Gastrocnemius medialis (tissue), 4 donors: Measurements from ENCODE around the gene ESPNL. TPM values are rescaled to one million over a fixed set of nuclear protein-coding genes. Genes with fewer than 3 reads are reported as not detected.

Source experiments
- ATAC-seq, 2 donors: fragments of 150-250 bp; one replicate each; pipeline ENCODE4 v1.9.1; 2016
- DNase-seq, 2 donors: peaks; one replicate each; pipeline ENCODE4 v3.0.0-alpha.2; 2019
- H3K27ac ChIP-seq, 4 donors: fragments of 200-600 bp; sonication (generic); 1 replicate in 1 of 4; 2 replicates in 3 of 4; pipeline ENCODE4 v1.5.1; 2016 to 2018; ENCODE audit warnings: mild to moderate bottlenecking in 2 of 4, moderate library complexity in 1 of 4
- H3K27me3 ChIP-seq, 3 donors: fragments of 200-600 bp; sonication (generic) in 2 of 3; 1 replicate in 1 of 3; 2 replicates in 2 of 3; pipeline versions ENCODE4 v1.5.1 to v1.6.0; 2016 to 2019; ENCODE audit warnings: mild to moderate bottlenecking in 1 of 3, moderate library complexity in 1 of 3
- H3K36me3 ChIP-seq, 2 donors: fragments of 200-600 bp; sonication (generic) in 1 of 2; one replicate each; pipeline ENCODE4 v1.5.1; 2017 to 2018
- H3K4me1 ChIP-seq, 2 donors: fragments of 200-600 bp; sonication (generic) in 1 of 2; one replicate each; pipeline ENCODE4 v1.5.1; 2016 to 2017; ENCODE audit warnings: mild to moderate bottlenecking in 2 of 2
- H3K4me3 ChIP-seq, 4 donors: fragments of 200-600 bp; sonication (generic) in 3 of 4; 1 replicate in 1 of 4; 2 replicates in 3 of 4; pipeline ENCODE4 v1.5.1; 2016 to 2019; ENCODE audit warnings: mild to moderate bottlenecking in 2 of 4
- H3K9me3 ChIP-seq, 3 donors: fragments of 200-600 bp; sonication (generic) in 2 of 3; 1 replicate in 1 of 3; 2 replicates in 2 of 3; pipeline ENCODE4 v1.5.1; 2016 to 2019
- POLR2A ChIP-seq, 2 donors: fragments of 450-650 bp; IDR thresholded peaks; one replicate each; pipeline ENCODE4 v1.6.1; 2017; ENCODE audit warnings: antibody characterized with exemption in 2 of 2, mild to moderate bottlenecking in 2 of 2, moderate library complexity in 2 of 2
- in situ Hi-C, 4 donors: fragments of 200-750 bp; cut with MboI; loops; one replicate each; pipeline versions ENCODE4 v1.15.0 to v1.8.0; 2017; ENCODE audit warnings: low sequenced_read_pairs in 4 of 4
- intact Hi-C: fragments of 100-400 bp; cut with DNase I; formaldehyde crosslinking; loops from one replicate; pipeline ENCODE4 v1.15.1; 2023; ENCODE audit warnings: low total_unique reads
- total RNA-seq, 4 donors: library from RNA; depleted of rRNA; stranded (reverse); fragments of >200 nt; gene quantifications; one replicate each; pipeline versions ENCODE4 v1.1.0 to v1.2.3, GENCODE V29; 2016
- TF ChIP-seq, protein P1 (sequence below), 5 experiments: fragments of 450-650 bp in 3 of 5; fragments of 200-600 bp in 2 of 5; sonication (generic) in 2 of 5; IDR thresholded peaks in 4 of 5; conservative IDR thresholded peaks in 1 of 5; 1 replicate in 4 of 5; 2 replicates in 1 of 5; pipeline ENCODE4 v1.5.1; 2016 to 2019; ENCODE audit warnings: antibody characterized with exemption in 5 of 5, mild to moderate bottlenecking in 3 of 5, moderate library complexity in 3 of 5

The ESPNL gene
- total RNA-seq, 4 donors from 2014 or later = 0.11 TPM; not detected in 3

DNA sequence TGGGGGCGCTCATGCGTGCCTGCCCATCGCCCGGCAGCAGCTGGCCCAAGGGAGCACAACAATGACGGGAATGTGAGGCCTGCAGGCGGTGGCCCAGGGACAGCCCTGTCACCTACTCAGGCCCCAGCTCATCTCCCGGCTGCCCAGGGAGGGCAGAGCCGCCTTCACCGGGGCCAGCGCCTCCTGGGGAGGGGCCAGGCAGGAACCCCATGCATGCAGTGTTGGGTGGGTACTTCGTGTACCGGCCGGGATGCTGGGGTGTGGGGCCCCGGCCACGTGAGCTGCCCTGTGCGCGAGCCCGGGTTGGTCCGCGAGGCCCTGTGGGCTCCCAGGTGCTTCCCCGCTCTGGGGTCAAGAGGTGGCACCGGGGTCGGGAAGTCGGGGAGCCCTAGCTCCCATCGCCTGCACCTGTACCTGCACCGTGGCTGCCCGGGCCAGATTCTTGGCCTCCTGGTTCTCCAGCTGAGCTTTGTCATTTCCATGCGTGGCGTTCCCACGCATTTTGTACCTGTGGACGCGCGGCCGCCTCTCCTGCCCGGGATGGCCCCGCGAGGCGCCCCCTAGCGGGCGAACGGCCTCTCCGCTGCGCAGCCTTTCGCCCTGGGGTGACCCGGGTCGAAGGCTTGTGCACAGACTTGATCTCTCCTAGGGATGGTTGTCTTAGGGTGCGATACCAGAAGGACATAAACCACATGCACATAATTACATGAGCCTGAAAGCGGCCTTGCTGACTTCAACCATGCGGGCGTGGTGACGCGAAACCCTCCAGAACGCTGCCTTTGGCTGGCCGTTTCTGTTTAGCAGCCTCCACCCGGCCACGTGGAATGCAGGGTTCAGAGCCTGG is 39.3 kb downstream of the ESPNL start:
- in situ Hi-C loops (no loop called here), intact Hi-C loops (loop anchor here (2.0 to 5.0 kb wide), 2 partner anchors 93 to 281 kb away; partner anchors contain the start of gene RAMP1)
- Histone ChIP-seq H3K36me3 (peaks cover 0 to 12% of the 10 kb centered on the region in 2 donors), H3K27me3 (no peaks in the 10 kb centered on the region), H3K4me1 (peaks cover 67 to 72% of the 10 kb centered on the region in 2 donors), H3K9me3 (no peaks in the 10 kb centered on the region), H3K4me3 (peak overlapping the region; percentile 56 to 89 (median 80)), H3K27ac (peak overlapping the region; percentile 91 to 100 (median 98))
- TF ChIP-seq POLR2A (IDR thresholded peaks at IDR 0.05) = no peak
- TF ChIP-seq, protein P1, sequence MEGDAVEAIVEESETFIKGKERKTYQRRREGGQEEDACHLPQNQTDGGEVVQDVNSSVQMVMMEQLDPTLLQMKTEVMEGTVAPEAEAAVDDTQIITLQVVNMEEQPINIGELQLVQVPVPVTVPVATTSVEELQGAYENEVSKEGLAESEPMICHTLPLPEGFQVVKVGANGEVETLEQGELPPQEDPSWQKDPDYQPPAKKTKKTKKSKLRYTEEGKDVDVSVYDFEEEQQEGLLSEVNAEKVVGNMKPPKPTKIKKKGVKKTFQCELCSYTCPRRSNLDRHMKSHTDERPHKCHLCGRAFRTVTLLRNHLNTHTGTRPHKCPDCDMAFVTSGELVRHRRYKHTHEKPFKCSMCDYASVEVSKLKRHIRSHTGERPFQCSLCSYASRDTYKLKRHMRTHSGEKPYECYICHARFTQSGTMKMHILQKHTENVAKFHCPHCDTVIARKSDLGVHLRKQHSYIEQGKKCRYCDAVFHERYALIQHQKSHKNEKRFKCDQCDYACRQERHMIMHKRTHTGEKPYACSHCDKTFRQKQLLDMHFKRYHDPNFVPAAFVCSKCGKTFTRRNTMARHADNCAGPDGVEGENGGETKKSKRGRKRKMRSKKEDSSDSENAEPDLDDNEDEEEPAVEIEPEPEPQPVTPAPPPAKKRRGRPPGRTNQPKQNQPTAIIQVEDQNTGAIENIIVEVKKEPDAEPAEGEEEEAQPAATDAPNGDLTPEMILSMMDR (IDR thresholded peaks at IDR 0.05 in 4 of 5, conservative IDR thresholded peaks at IDR 0.05 in 1 of 5) = peak; percentile 51 to 96 (median 89)
- DNase-seq (peak; percentile 38 to 65), ATAC-seq (peak; percentile 3)

DNA sequence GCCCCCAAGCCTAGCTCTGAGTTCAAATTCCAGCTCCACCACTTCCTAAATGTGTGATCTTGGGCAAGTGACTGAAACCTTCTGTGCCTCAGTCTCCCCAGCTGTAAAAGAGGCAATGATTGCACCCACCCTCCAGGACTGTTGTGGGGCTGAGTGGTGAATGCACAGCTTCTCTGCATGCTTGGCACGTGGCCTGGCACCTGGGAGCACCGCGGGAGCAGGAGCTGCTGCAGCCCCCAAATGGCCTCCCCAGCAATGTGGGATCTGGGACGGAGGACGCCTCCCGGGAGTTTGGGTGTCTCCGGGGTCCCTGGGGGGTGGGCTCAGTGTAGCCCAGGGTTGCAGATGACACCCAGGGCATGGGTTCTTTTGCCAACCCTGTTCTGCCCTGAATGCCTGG is 39.9 kb downstream of the ESPNL start:
- TF ChIP-seq, protein P1 (IDR thresholded peaks at IDR 0.05 in 4 of 5, conservative IDR thresholded peaks at IDR 0.05 in 1 of 5) = no peak
- TF ChIP-seq POLR2A (IDR thresholded peaks at IDR 0.05) = no peak
- no peaks in the 10 kb centered on the region for H3K27me3 ChIP-seq
- no peaks in the 10 kb centered on the region for H3K9me3 ChIP-seq
- peaks cover 0 to 12% of the 10 kb centered on the region in 2 donors for H3K36me3 ChIP-seq
- DNase-seq = no peak
- in situ Hi-C loops = no loop called here
- H3K4me3 ChIP-seq = peak overlapping the region in 3 of 4 donors; percentile 73 to 89 (median 86)
- ATAC-seq = no peak
- peaks cover 65 to 70% of the 10 kb centered on the region in 2 donors for H3K4me1 ChIP-seq
- peak overlapping the region; percentile 91 to 100 (median 98) for H3K27ac ChIP-seq
- intact Hi-C loops = no loop called here

DNA sequence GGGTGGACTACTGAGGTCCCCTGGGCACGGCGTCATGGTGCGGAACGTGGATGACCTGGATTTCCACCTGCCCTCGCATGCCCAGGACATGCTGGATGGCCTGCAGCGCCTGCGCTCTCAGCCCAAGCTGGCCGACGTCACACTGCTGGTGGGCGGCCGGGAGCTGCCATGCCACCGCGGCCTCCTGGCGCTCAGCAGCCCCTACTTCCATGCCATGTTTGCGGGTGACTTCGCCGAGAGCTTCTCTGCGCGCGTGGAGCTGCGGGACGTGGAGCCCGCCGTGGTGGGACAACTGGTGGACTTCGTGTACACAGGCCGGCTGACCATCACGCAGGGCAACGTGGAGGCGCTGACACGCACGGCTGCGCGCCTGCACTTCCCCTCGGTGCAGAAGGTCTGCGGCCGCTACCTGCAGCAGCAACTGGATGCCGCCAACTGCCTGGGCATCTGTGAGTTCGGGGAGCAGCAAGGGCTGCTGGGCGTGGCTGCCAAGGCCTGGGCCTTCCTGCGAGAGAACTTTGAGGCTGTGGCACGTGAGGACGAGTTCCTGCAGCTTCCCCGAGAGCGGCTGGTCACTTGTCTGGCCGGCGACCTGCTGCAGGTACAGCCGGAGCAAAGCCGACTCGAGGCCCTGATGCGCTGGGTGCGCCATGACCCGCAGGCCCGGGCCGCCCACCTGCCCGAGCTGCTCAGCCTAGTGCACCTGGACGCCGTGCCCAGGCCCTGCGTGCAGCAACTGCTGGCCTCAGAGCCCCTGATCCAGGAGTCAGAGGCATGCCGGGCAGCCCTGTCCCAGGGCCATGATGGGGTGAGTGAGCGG is 40.8 kb downstream of the ESPNL start:
- H3K4me3 ChIP-seq = peak overlapping the region in 2 of 4 donors; percentile 86 to 89
- in situ Hi-C loops = no loop called here
- H3K9me3 ChIP-seq = no peaks in the 10 kb centered on the region
- H3K36me3 ChIP-seq = peaks cover 0 to 21% of the 10 kb centered on the region in 2 donors
- H3K27ac ChIP-seq = peak overlapping the region; percentile 91 to 100 (median 98)
- intact Hi-C loops = no loop called here
- no peak for ATAC-seq
- TF ChIP-seq, protein P1 (IDR thresholded peaks at IDR 0.05 in 4 of 5, conservative IDR thresholded peaks at IDR 0.05 in 1 of 5) = no peak
- no peak for TF ChIP-seq POLR2A (IDR thresholded peaks at IDR 0.05)
- DNase-seq = no peak
- H3K27me3 ChIP-seq = no peaks in the 10 kb centered on the region
- H3K4me1 ChIP-seq = peaks cover 57 to 61% of the 10 kb centered on the region in 2 donors

DNA sequence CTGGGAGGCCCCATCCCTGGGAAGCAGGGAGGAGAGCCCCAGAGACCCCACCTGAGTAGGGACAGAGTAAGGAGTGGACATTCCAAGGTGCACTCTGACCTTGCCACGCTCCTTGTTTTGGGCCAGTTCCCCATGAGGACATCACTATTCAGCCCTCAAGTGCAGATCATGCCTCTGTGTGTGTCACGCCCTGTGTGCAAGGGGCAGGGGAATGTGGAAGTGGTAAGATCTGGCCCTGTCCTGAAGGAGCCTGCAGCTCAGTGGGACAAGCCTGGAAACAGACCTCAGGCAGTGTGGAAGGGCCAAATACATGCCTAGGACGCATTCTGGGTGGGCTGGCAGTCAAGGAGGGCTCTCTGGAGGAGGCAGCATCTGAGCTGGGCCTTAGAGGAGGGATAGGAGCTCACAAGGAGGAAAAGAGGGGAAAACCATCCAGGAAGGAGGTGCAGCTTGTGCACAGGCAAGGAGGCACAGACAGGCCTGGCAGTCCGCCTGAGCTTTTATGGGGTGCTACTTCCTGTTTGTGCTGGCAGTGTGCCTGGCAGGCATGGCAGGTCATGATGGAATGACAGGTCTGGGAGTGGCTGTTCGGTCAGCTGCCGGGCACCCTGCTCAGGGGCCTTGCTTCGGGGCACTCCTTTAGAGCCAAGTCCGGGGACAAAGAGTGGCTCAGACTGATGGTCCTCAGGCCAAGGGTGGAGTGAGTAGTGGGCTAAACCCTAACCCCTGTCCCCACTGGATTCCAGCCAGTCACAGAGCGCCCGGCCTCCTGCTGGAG is 41.6 kb downstream of the ESPNL start:
- no peaks in the 10 kb centered on the region for H3K27me3 ChIP-seq
- intact Hi-C loops = loop anchor here (2.0 kb wide), 1 partner anchor 147 kb away; the partner anchor contains the start of gene PER2
- TF ChIP-seq POLR2A (IDR thresholded peaks at IDR 0.05) = peak; percentile 72 to 79
- TF ChIP-seq, protein P1 (IDR thresholded peaks at IDR 0.05 in 4 of 5, conservative IDR thresholded peaks at IDR 0.05 in 1 of 5) = no peak
- peak overlapping the region; percentile 91 to 100 (median 98) for H3K27ac ChIP-seq
- in situ Hi-C loops = no loop called here
- ATAC-seq (peak; percentile 10 to 11), DNase-seq (peak; percentile 77 to 95)
- H3K36me3 ChIP-seq = peaks cover 0 to 29% of the 10 kb centered on the region in 2 donors
- no peaks in the 10 kb centered on the region for H3K9me3 ChIP-seq
- H3K4me3 ChIP-seq = peak overlapping the region; percentile 39 to 89 (median 68)
- peaks cover 53 to 55% of the 10 kb centered on the region in 2 donors for H3K4me1 ChIP-seq
